HepG2 (cell line): ENCODE measurements around the gene FER1L5. TPM values are rescaled to one million over a fixed set of nuclear protein-coding genes. Genes with fewer than 3 reads are reported as not detected.

ENCODE experiments used
- CREB3 ChIP-seq: sonication (generic); formaldehyde crosslinking; IDR thresholded peaks from 2 replicates; pipeline ENCODE4 v1.5.0; 2020; ENCODE audit warnings: missing genetic modification reagents
- EZH2 ChIP-seq: conservative IDR thresholded peaks from 2 replicates; pipeline ENCODE4 v1.6.1; 2012; ENCODE audit warnings: mild to moderate bottlenecking, low read depth, low read length, moderate library complexity
- HMGA1 ChIP-seq: sonication (generic); formaldehyde crosslinking; conservative IDR thresholded peaks from 2 replicates; pipeline ENCODE4 v1.4.0; 2020; ENCODE audit warnings: missing genetic modification reagents
- HNRNPK ChIP-seq: fragments of 200-400 bp; formaldehyde crosslinking; IDR thresholded peaks from 2 replicates; pipeline ENCODE4 v1.6.1; 2018; ENCODE audit warnings: low read length, low read depth, moderate library complexity, mild to moderate bottlenecking; ENCODE audit not compliant: poor library complexity, severe bottlenecking
- KLF16 ChIP-seq, 2 experiments: sonication (generic) in 1 of 2; formaldehyde crosslinking in 1 of 2; IDR thresholded peaks; 2 replicates each; pipeline versions ENCODE4 v1.6.1 to v1.8.0; 2016 to 2023; ENCODE audit warnings: missing genetic modification reagents in 2 of 2, missing compliant biosample characterization in 1 of 2
- MTA1 ChIP-seq: sonication (generic); formaldehyde crosslinking; IDR thresholded peaks from 2 replicates; pipeline ENCODE4 v1.4.0; 2020; ENCODE audit warnings: missing genetic modification reagents, mild to moderate bottlenecking, borderline replicate concordance
- MYPOP ChIP-seq: sonication (generic); formaldehyde crosslinking; IDR thresholded peaks from 2 replicates; pipeline ENCODE4 v1.8.1; 2023; ENCODE audit warnings: mild to moderate bottlenecking, moderate library complexity, missing genetic modification reagents
- NAIF1 ChIP-seq: sonication (generic); formaldehyde crosslinking; IDR thresholded peaks from 2 replicates; pipeline ENCODE4 v1.5.0; 2020; ENCODE audit warnings: mild to moderate bottlenecking, missing genetic modification reagents, borderline replicate concordance
- NCOR1 ChIP-seq: fragments of 200-600 bp; sonication (generic); IDR thresholded peaks from 2 replicates; pipeline ENCODE4 v1.7.0; 2017; ENCODE audit warnings: antibody characterized with exemption, low read length, borderline replicate concordance
- TSC22D2 ChIP-seq: sonication (generic); formaldehyde crosslinking; IDR thresholded peaks from 2 replicates; pipeline ENCODE4 v1.5.1; 2020; ENCODE audit warnings: missing genetic modification reagents, mild to moderate bottlenecking, borderline replicate concordance
- ZBTB4 ChIP-seq: sonication (generic); formaldehyde crosslinking; IDR thresholded peaks from 2 replicates; pipeline ENCODE4 v1.4.0; 2020; ENCODE audit warnings: missing genetic modification reagents, mild to moderate bottlenecking, borderline replicate concordance
- ZMYM2 ChIP-seq: sonication (generic); formaldehyde crosslinking; IDR thresholded peaks from 2 replicates; pipeline ENCODE4 v1.8.0; 2022; ENCODE audit warnings: mild to moderate bottlenecking, missing genetic modification reagents
- ZNF232 ChIP-seq: sonication (generic); formaldehyde crosslinking; IDR thresholded peaks from 2 replicates; pipeline ENCODE4 v1.4.0; 2020; ENCODE audit warnings: missing genetic modification reagents, borderline replicate concordance
- ZNF574 ChIP-seq: sonication (generic); formaldehyde crosslinking; IDR thresholded peaks from 2 replicates; pipeline ENCODE4 v1.4.0; 2020; ENCODE audit warnings: missing genetic modification reagents
- polyA plus RNA-seq, 8 experiments: library from polyadenylated mRNA; depleted of rRNA in 3 of 8; stranded (reverse) in 7 of 8; unstranded in 1 of 8; fragments of >200 nt; fragmentation: Illumina TruSeq in 4 of 8; extraction: Trizol in 4 of 8; gene quantifications; 2 replicates each; pipeline versions ENCODE4 v1.2.1 to v1.2.3, GENCODE V29; 2011 to 2016; ENCODE audit warnings: low read depth in 4 of 8, missing spikeins in 1 of 8, mixed read lengths in 1 of 8; ENCODE audit not compliant: insufficient read depth in 1 of 8
- total RNA-seq, 5 experiments: library from RNA; depleted of rRNA; stranded (reverse); fragments of >200 nt; fragmentation: Illumina TruSeq; extraction: Trizol; gene quantifications; 2 replicates each; pipeline ENCODE4 v1.2.3, GENCODE V29; 2016; ENCODE audit warnings: low read depth in 1 of 5

FER1L5 gene
- total and polyA plus RNA-seq, 2 of the 13 experiments (the other 11 are each of a cell fraction or from before 2014, with no cell fraction given), result 0.02 to 0.08 TPM

- TF ChIP-seq ZNF574 (CRISPR knock-in tag) (peak; percentile 79), HMGA1 (CRISPR knock-in tag) (no peak), ZMYM2 (CRISPR knock-in tag) (peak; percentile 77), HNRNPK (no peak), ZNF232 (CRISPR knock-in tag) (no peak), NAIF1 (no peak), ZBTB4 (CRISPR knock-in tag) (no peak; the same call in 1 of the 2 replicates), MTA1 (CRISPR knock-in tag) (peak; percentile 81; the same call in 1 of the 2 replicates), CREB3 (CRISPR knock-in tag) (no peak), EZH2 (no peak), TSC22D2 (CRISPR knock-in tag) (0 out of 2 replicates have a peak, but pooled peaks have one; percentile 58), MYPOP (CRISPR knock-in tag) (no peak), KLF16 (CRISPR knock-in tag; IDR thresholded peaks at IDR 0.05) (peak in 1 of 2 experiments; percentile 45; a peak in 1 of 4 replicates), NCOR1 (peak; percentile 94)
Observed at GRCh38 chr2:96601382-96602292, 40.9 kb upstream of the FER1L5 start (continued).
